ENCODE data around the gene TBC1D14. TPM values are rescaled to one million over a fixed set of nuclear protein-coding genes. Genes with fewer than 3 reads are reported as not detected.

Gene TBC1D14
- total and polyA plus RNA-seq, 9 of the 15 experiments (the other 6 are each of a cell fraction or from before 2014, with no cell fraction given) = 2.1 to 59.6 (median 44.8) TPM

DNA sequence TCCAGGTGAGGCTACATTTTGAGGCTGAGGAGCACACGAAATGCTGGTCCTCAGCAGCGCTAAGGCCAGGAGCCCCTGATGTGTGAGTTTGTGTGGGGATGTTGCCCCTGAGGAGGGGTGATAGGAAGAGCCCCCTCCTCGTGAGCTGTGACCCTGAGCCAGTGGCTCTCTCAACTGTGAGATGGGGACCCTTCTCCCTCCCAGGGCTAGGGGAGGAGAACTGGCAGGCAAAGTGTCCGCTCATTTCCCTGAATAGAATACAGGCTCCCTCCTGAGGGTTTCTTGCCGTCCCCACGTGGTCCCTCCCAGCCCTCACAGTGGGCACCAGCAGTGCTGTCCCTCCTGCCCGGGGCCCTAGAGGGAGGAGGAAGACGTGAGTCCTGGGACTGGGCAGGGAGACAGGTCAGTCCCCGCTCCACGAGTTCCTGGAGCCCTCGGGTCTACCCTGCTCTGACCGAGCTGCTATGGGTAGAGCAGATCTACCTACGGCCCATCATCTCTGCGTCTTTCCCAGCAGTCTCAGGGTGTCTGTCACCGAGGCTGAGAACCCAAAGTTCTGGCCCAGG lies 21.0 kb upstream of the TBC1D14 start:
- Histone ChIP-seq H3K4me2 (ENCODE audit: insufficient read depth, low read length) (no peak overlapping the region), H3K36me3 (ENCODE audit: control insufficient read depth, insufficient read depth, low read length) (no peaks in the 10 kb centered on the region; the same call in 2 of the 3 replicates), H3K27ac (ENCODE audit: extremely low read depth, low read depth, low read length) (peak overlapping the region; percentile 34; the same call in 2 of the 3 replicates), H3K4me1 (replicated peaks in 1 of 2; ENCODE audit: control insufficient read depth in 2 of 2, insufficient read depth in 2 of 2, low read length in 2 of 2) (peaks cover 27 to 51% of the 10 kb centered on the region in 2 experiments), H3K9me1 (ENCODE audit: control insufficient read depth, insufficient read depth, low read length) (no peaks in the 10 kb centered on the region), H2AFZ (ENCODE audit: low read depth, low read length) (no peak overlapping the region), H4K20me1 (replicated peaks; ENCODE audit: control insufficient read depth, insufficient read depth, low read length) (no peaks in the 10 kb centered on the region), H3K79me2 (ENCODE audit: control insufficient read depth, insufficient read depth, low read length) (no peaks in the 10 kb centered on the region), H3K9me3 (replicated peaks; ENCODE audit: control insufficient read depth, insufficient read depth, low read depth, low read length) (peaks cover 8% of the 10 kb centered on the region), H3K9ac (ENCODE audit: insufficient read depth in 1 of 2, low read depth in 2 of 2, low read length in 2 of 2) (peak overlapping the region in 1 of 2 experiments; percentile 36; a peak in 1 of 4 replicates), H3K4me3 (no peak overlapping the region), H3K27me3 (ENCODE audit: control insufficient read depth in 2 of 2, insufficient read depth in 2 of 2, low read length in 2 of 2) (no peaks in the 10 kb centered on the region)
- no peak for FAIRE-seq
- POLR2A ChIA-PET = no interaction called here
- TF ChIP-seq NFIC (IDR thresholded peaks at IDR 0.05) = no peak
- TF ChIP-seq ZNF589 (CRISPR knock-in tag; IDR thresholded peaks at IDR 0.05; ENCODE audit: low read depth) = no peak
- TF ChIP-seq MTA3 (IDR thresholded peaks at IDR 0.05; ENCODE audit: borderline replicate concordance) = no peak
- TF ChIP-seq SUPT5H (IDR thresholded peaks at IDR 0.05) = no peak
- TF ChIP-seq, protein P1, sequence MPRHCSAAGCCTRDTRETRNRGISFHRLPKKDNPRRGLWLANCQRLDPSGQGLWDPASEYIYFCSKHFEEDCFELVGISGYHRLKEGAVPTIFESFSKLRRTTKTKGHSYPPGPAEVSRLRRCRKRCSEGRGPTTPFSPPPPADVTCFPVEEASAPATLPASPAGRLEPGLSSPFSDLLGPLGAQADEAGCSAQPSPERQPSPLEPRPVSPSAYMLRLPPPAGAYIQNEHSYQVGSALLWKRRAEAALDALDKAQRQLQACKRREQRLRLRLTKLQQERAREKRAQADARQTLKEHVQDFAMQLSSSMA (CRISPR knock-in tag; IDR thresholded peaks at IDR 0.05) = no peak
- no peak for TF ChIP-seq TAF1 (IDR thresholded peaks at IDR 0.05; ENCODE audit: control insufficient read depth, extremely low read depth, insufficient read depth, low read length, severe bottlenecking)
- no peak for TF ChIP-seq HCFC1 (IDR thresholded peaks at IDR 0.05; ENCODE audit: low read depth, low read length)
- TF ChIP-seq SMARCE1 (IDR thresholded peaks at IDR 0.05) = no peak
- TF ChIP-seq, protein P2, sequence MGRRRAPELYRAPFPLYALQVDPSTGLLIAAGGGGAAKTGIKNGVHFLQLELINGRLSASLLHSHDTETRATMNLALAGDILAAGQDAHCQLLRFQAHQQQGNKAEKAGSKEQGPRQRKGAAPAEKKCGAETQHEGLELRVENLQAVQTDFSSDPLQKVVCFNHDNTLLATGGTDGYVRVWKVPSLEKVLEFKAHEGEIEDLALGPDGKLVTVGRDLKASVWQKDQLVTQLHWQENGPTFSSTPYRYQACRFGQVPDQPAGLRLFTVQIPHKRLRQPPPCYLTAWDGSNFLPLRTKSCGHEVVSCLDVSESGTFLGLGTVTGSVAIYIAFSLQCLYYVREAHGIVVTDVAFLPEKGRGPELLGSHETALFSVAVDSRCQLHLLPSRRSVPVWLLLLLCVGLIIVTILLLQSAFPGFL (CRISPR knock-in tag; IDR thresholded peaks at IDR 0.05) = no peak
- no peak for TF ChIP-seq SAFB2 (IDR thresholded peaks at IDR 0.05; ENCODE audit: borderline replicate concordance, low read depth, low read length, severe bottlenecking)
- TF ChIP-seq ZNF75A (CRISPR knock-in tag; IDR thresholded peaks at IDR 0.05) = no peak
- TF ChIP-seq, protein P3, sequence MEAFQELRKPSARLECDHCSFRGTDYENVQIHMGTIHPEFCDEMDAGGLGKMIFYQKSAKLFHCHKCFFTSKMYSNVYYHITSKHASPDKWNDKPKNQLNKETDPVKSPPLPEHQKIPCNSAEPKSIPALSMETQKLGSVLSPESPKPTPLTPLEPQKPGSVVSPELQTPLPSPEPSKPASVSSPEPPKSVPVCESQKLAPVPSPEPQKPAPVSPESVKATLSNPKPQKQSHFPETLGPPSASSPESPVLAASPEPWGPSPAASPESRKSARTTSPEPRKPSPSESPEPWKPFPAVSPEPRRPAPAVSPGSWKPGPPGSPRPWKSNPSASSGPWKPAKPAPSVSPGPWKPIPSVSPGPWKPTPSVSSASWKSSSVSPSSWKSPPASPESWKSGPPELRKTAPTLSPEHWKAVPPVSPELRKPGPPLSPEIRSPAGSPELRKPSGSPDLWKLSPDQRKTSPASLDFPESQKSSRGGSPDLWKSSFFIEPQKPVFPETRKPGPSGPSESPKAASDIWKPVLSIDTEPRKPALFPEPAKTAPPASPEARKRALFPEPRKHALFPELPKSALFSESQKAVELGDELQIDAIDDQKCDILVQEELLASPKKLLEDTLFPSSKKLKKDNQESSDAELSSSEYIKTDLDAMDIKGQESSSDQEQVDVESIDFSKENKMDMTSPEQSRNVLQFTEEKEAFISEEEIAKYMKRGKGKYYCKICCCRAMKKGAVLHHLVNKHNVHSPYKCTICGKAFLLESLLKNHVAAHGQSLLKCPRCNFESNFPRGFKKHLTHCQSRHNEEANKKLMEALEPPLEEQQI (IDR thresholded peaks at IDR 0.05) = no peak
- TF ChIP-seq ZNF3 (CRISPR knock-in tag; IDR thresholded peaks at IDR 0.05) = no peak
- TF ChIP-seq POLR2B (IDR thresholded peaks at IDR 0.05; ENCODE audit: low read depth, partially characterized antibody) = no peak
- no peak for TF ChIP-seq BRD9 (IDR thresholded peaks at IDR 0.05; ENCODE audit: low read depth, partially characterized antibody)
- TF ChIP-seq SRSF7 (optimal IDR thresholded peaks at IDR 0.05; ENCODE audit: low read depth, low read length) = no peak
- TF ChIP-seq TOE1 (IDR thresholded peaks at IDR 0.05; ENCODE audit: borderline replicate concordance) = no peak
- TF ChIP-seq TOE1 (CRISPR knock-in tag; IDR thresholded peaks at IDR 0.05; ENCODE audit: borderline replicate concordance, low read depth) = no peak
- no peak for TF ChIP-seq MCM2 (IDR thresholded peaks at IDR 0.05; ENCODE audit: low read depth)
- ATAC-seq = no peak
- 93% methylated on average over 11 of the region's 15 CpGs for WGBS (ENCODE audit: insufficient coverage, low coverage, missing lambda C conversion rate)
- DNase-seq (ENCODE audit: extremely low read depth in 1 of 4, low spot score in 3 of 4) = no peak
- in situ Hi-C loops (cut with MboI) = no loop called here
- CTCF ChIA-PET (ENCODE audit: low intra/inter-chr PET ratio) = no interaction called here
- intact Hi-C loops (cut with micrococcal nuclease) = no loop called here
- BruUV-seq (replicated peaks) = no TSS peak

Data from K562 (cell line).